GM18873 (cell line): ENCODE measurements around the gene EXOC4.
"Not testable (repeated sequence)": the region's sequence is repeated elsewhere in the genome, so short reads cannot be mapped to it uniquely, and the experiment has no call there.

Experiments used
- ATAC-seq: cut with Tn5 transposase; IDR thresholded peaks from one replicate; pipeline ENCODE4 v1.9.1; 2021; ENCODE audit warnings: mild to moderate bottlenecking, moderate library complexity, moderate number of reproducible peaks; ENCODE audit not compliant: unreplicated experiment, low FRiP score

Gene EXOC4

GRCh38 chr7:133310232-133310862, 57.5 kb downstream of the EXOC4 start:
- no peak for ATAC-seq

GRCh38 chr7:133313575-133313974, 60.7 kb downstream of the EXOC4 start:
- no peak for ATAC-seq

DNA sequence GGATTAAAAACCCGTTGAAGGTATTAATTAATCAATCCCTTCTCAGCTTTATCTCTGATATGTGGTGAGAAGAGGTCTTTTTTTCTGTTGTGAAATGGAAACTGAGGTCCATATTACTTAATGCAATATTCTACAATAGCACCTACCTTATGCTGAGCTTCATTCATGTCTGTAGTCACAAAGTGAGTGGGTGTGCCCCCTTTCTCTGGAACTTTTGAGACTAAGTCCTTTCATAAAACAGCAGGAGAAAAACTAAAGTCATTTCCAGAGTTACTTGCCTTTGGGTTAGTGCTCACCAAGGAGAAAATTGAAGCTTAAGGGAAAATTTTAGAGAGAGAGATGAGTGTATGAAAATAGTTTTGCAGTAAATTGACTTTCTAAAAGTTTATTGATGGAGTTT, 61.2 kb downstream of the EXOC4 start:
- ATAC-seq = no peak

DNA sequence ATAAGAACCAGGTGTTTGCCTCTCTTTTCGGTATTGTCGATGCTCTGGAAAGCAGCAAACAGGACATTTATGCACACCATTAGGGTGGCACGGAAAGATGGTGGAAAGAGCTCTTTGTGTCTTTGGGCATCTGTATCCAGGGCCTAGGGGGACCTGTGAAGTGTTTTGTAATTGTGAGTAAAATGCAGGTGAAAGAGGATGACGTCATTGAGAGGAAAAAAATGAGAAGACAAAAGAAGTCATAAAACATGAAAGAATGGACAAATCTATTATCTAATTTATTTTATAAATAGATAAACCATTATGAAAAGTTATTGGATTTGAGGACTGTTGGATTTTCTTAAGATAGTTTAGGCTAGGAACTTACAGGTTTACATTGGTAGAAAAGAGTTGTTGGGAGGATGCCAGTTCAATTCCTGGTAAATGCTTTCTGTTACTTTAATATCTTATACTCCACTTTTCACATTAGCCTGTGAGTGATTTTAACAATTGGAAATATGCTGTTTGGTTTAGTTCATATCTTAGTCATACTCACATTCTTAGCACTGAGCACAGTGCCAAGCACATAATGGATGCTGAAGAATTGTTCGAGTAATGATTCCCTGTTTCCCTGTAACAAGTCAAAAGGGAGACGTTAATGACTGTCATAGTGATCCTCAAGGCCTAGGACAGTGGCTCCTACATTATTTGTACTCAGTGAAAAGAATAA, 62.6 kb downstream of the EXOC4 start:
- ATAC-seq = no peak

GRCh38 chr7:133319842-133320241, 67.0 kb downstream of the EXOC4 start:
- ATAC-seq = no peak

- no peak for ATAC-seq
Measured at GRCh38 chr7:133320891-133321290, 68.0 kb downstream of the EXOC4 start.

GRCh38 chr7:133321366-133321765, 68.5 kb downstream of the EXOC4 start:
- not testable (repeated sequence) for ATAC-seq

DNA sequence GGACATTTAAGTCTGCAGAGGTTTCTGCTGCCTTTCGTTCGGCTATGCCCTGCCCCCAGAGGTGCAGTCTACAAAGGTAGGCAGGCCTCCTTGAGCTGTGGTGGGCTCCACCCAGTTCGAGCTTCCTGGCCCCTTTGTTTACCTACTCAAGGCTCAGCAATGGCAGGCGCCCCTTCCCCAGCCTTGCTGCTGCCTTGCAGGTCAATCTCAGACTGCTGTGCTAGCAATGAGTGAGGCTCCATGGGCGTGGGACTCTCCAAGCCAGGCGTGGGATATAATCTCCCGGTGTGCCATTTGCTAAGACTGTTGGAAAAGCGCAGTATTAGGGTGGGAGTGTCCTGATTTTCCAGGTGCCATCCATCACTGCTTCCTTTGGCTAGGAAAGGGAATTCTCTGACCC, 73.9 kb downstream of the EXOC4 start:
- not testable (repeated sequence) for ATAC-seq

GRCh38 chr7:133328021-133328420, 75.1 kb downstream of the EXOC4 start:
- ATAC-seq = not testable (repeated sequence)

DNA sequence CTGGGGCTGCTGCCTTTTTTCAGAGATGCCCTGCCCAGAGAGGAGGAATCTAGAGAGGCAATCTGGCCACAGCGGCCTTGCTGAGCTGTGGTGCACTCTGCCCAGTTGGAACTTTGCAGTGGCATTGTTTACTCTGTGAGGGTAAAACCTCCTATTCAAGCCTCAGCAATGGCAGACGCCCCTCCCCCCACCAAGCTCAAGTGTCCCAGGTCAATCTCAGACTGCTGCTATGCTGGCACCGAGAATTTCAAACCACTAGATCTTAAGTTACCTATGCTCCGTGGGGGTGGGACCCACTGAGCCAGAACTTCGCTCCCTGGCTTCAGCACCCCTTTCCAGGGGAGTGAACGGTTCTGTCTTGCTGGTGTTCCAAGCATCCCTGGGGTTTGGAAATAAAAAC, 77.2 kb downstream of the EXOC4 start:
- ATAC-seq = no peak

- no peak for ATAC-seq
Measured at GRCh38 chr7:133331861-133332260, 79.0 kb downstream of the EXOC4 start.

GRCh38 chr7:133339772-133340171, 86.9 kb downstream of the EXOC4 start:
- no peak for ATAC-seq

- no peak for ATAC-seq
Measured at GRCh38 chr7:133344275-133344674, 91.4 kb downstream of the EXOC4 start.

DNA sequence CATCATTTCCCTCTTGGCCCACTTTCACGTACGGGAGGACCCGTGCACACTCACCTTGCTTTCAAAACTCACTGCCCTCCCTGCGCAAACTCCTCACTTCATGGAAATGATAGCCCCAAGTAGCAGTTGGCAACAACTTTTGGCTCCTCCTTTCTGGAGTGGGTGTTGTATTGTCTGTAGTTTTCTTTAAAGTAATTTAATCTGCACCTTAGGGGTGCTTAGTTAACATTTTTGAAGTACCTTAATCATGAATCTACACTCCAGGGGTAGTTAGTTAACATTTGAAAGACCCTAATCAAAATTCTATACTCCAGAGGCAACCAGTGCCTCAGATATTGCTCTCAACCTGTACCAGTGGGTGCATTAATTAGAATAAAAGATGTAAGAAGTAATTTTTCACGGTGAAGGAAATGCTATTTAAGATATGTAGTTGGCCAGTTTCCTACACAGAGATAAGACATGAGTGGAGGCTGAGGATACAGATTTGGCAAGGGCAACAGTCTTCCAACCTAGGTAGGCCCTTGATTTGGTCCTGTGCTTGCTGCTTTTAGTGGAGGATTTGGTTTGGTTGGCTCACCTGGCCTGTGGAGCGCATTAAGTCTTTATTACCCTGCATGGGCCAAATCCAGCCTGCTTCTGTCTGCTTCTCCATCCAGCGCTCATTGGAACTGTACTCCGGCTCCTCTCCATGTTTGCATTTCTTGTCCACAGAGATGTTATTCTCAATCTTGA, 93.0 kb downstream of the EXOC4 start:
- ATAC-seq = no peak

DNA sequence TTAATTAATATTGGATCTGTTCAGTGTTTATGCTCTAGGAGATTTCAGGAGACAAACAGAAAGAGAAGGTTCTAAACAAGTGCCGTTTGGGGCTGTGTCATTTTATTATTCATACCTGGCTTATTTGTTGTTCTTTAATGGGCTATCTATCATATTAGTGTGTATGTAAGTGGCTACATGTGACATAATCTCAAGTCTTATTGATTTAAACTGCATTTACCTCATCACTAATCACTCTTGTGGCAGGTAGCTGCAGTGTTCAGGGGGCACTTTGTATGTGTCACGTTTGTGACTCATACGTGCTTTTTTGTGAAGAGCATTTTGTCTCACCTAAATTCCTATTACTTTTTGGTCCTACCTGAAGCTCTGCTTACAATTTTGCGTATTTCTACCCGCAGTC, 95.4 kb downstream of the EXOC4 start:
- ATAC-seq = no peak

- ATAC-seq = no peak
Measured at GRCh38 chr7:133349101-133349500, 96.2 kb downstream of the EXOC4 start.

GRCh38 chr7:133352430-133352829, 99.6 kb downstream of the EXOC4 start:
- no peak for ATAC-seq

GRCh38 chr7:133353775-133354174, 100.9 kb downstream of the EXOC4 start:
- no peak for ATAC-seq

DNA sequence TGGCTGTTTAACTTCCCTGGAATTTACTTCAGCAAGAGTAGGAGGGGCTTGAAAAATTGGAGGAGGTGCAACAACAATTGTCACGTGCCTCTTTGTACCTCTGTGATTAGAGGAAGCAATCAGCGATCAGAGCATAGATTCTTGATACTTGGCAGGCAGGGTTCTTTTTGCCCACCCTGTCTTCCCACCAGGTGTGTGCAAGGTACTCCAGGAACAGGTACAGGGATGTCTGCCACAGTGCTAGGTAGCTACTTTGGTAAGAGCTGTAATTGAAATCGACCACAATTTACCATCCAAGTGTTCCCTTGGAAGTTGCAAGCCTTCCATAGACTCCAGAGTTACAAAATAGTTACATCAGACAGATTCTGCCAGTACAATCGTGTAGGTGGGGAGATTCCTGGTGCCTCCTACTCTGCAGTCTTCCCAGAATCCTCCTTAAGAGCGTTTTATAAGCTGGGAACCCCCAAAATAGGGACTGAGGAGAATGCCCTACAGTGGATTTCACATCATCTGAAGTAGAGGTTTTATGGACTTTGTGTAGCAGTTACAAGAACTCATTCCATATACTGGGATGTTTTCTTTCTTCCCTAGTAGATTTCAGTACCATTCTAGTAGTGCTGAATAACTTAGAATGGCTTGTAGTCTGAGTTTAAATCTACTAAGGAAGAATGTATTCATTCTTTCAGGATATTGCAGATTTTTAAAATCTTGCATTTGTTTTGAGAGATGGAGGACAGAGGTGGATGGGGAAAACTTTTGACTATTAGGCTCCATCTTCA, 101.9 kb downstream of the EXOC4 start:
- no peak for ATAC-seq

DNA sequence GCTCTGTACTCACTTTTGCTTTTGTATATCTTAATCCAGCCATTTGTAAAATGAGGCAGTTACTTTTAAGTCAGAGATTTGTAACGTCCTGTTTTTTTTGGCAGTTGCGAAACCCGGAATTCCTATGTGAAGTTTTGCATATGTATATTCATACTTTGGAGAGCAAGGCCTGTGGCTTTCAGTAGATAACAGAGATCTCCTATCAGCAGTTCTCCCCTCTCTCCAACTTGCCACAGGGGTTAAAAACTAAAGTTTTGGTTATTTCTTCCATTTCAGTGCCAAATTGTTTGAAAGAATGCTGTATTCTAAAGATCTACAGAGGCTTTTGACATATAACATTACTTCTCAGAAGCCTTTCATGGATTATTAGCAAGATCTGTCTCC, 102.4 kb downstream of the EXOC4 start:
- ATAC-seq = no peak

DNA sequence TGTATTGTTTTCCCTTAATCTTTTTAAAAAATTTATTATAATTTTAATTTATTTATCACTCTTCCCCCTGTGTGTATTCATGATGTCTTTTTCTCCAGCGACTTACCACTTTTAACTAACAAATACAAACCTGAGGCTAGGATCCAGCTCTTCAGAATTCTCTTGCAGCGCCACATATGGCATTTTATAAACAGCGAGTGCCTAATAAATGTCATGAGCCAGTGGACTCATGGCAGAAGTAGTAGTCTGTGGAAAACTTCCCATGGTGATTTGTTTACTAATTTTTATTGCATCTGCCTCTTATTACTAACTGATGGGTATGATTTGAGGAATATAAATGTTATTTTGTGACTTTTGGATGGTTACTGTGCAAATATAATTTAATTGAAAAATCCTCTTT, 102.9 kb downstream of the EXOC4 start:
- ATAC-seq = no peak
